H9 (cell line): ENCODE results near the gene FOXL1. TPM values are rescaled to one million over a fixed set of nuclear protein-coding genes. Genes with fewer than 3 reads are reported as not detected.

ENCODE experiments used
- DNase-seq: peaks from one replicate; pipeline ENCODE4 v3.0.0-alpha.2; 2017
- H2AFZ ChIP-seq: one replicate; pipeline ENCODE4 v1.6.1; 2013; ENCODE audit warnings: mild to moderate bottlenecking, low read length, control low read depth, moderate library complexity
- H2AK5ac ChIP-seq: 2 replicates; pipeline ENCODE4 v1.6.1; 2013; ENCODE audit warnings: low read length, control low read depth, mixed read lengths; ENCODE audit not compliant: insufficient read length
- H2BK120ac ChIP-seq: one replicate; pipeline ENCODE4 v1.6.1; 2013; ENCODE audit warnings: low read depth, mild to moderate bottlenecking, low read length, control low read depth, inconsistent platforms; ENCODE audit not compliant: poor library complexity, severe bottlenecking
- H2BK12ac ChIP-seq: 2 replicates; pipeline ENCODE4 v1.6.1; 2013; ENCODE audit warnings: low read length, control low read depth, mixed read lengths, low read depth; ENCODE audit not compliant: insufficient read length
- H2BK15ac ChIP-seq: 2 replicates; pipeline ENCODE4 v1.6.1; 2013; ENCODE audit warnings: low read depth, low read length, control low read depth
- H2BK20ac ChIP-seq: one replicate; pipeline ENCODE4 v1.6.1; 2013; ENCODE audit warnings: low read depth, mild to moderate bottlenecking, low read length, control low read depth, inconsistent platforms; ENCODE audit not compliant: poor library complexity, severe bottlenecking
- H2BK5ac ChIP-seq: 2 replicates; pipeline ENCODE4 v1.6.1; 2013; ENCODE audit warnings: low read length, control low read depth, mixed read lengths; ENCODE audit not compliant: insufficient read length
- H3K14ac ChIP-seq: 2 replicates; pipeline ENCODE4 v1.6.1; 2013; ENCODE audit warnings: low read length, control low read depth; ENCODE audit not compliant: insufficient read depth
- H3K18ac ChIP-seq: 2 replicates; pipeline ENCODE4 v1.6.1; 2013; ENCODE audit warnings: low read depth, mild to moderate bottlenecking, mixed read lengths, low read length, control low read depth; ENCODE audit not compliant: insufficient read length
- H3K23ac ChIP-seq: 2 replicates; pipeline ENCODE4 v1.6.1; 2013; ENCODE audit warnings: low read length, control low read depth, mixed read lengths, low read depth; ENCODE audit not compliant: insufficient read length
- H3K23me2 ChIP-seq: 2 replicates; pipeline ENCODE4 v1.6.1; 2013; ENCODE audit warnings: low read depth, mild to moderate bottlenecking, mixed read lengths, low read length, control low read depth; ENCODE audit not compliant: insufficient read length, poor library complexity, severe bottlenecking
- H3K27ac ChIP-seq: 2 replicates; pipeline ENCODE4 v1.5.1; 2013; ENCODE audit warnings: low read length, control low read depth, mixed read lengths, low read depth; ENCODE audit not compliant: insufficient read length
- H3K27me3 ChIP-seq: 2 replicates; pipeline ENCODE4 v1.6.1; 2013; ENCODE audit warnings: low read length, control low read depth, inconsistent platforms; ENCODE audit not compliant: insufficient read depth
- H3K4ac ChIP-seq: 2 replicates; pipeline ENCODE4 v1.6.1; 2013; ENCODE audit warnings: low read depth, mild to moderate bottlenecking, control low read depth, inconsistent platforms, low read length, moderate library complexity
- H3K4me1 ChIP-seq: 2 replicates; pipeline ENCODE4 v1.6.1; 2013; ENCODE audit warnings: low read length, control low read depth, inconsistent platforms; ENCODE audit not compliant: insufficient read depth
- H3K4me2 ChIP-seq: 2 replicates; pipeline ENCODE4 v1.6.1; 2013; ENCODE audit warnings: low read length, control low read depth, mixed read lengths; ENCODE audit not compliant: insufficient read length, insufficient read depth
- H3K56ac ChIP-seq: 2 replicates; pipeline ENCODE4 v1.6.1; 2013; ENCODE audit warnings: low read depth, mild to moderate bottlenecking, mixed read lengths, low read length, control low read depth; ENCODE audit not compliant: insufficient read length
- H3K79me1 ChIP-seq: 2 replicates; pipeline ENCODE4 v1.6.1; 2013; ENCODE audit warnings: low read depth, mild to moderate bottlenecking, moderate library complexity, low read length, control low read depth, inconsistent platforms; ENCODE audit not compliant: insufficient read depth, poor library complexity, severe bottlenecking
- H3K79me2 ChIP-seq: 2 replicates; pipeline ENCODE4 v1.6.1; 2013; ENCODE audit warnings: low read length, control low read depth, inconsistent platforms; ENCODE audit not compliant: insufficient read depth
- H3K9ac ChIP-seq: 2 replicates; pipeline ENCODE4 v1.6.1; 2013; ENCODE audit warnings: low read length, control low read depth, mixed read lengths; ENCODE audit not compliant: insufficient read length; ENCODE audit errors: extremely low read depth
- H3K9me3 ChIP-seq: one replicate; pipeline ENCODE4 v1.6.1; 2013; ENCODE audit warnings: low read depth, low read length, inconsistent platforms; ENCODE audit not compliant: control insufficient read depth
- H3T11ph ChIP-seq: one replicate; pipeline ENCODE4 v1.6.1; 2013; ENCODE audit warnings: mild to moderate bottlenecking, low read length, control low read depth, inconsistent platforms
- H4K20me1 ChIP-seq: one replicate; pipeline ENCODE4 v1.6.1; 2013; ENCODE audit not compliant: control insufficient read depth, insufficient read length, insufficient read depth
- H4K5ac ChIP-seq: 2 replicates; pipeline ENCODE4 v1.6.1; 2013; ENCODE audit warnings: low read depth, mild to moderate bottlenecking, mixed read lengths, low read length, control low read depth; ENCODE audit not compliant: insufficient read length
- H4K8ac ChIP-seq: replicated peaks from 2 replicates; pipeline ENCODE4 v1.6.1; 2013; ENCODE audit warnings: low read length, control low read depth, mixed read lengths, low read depth; ENCODE audit not compliant: insufficient read length
- H4K91ac ChIP-seq: 2 replicates; pipeline ENCODE4 v1.6.1; 2013; ENCODE audit warnings: low read depth, mild to moderate bottlenecking, moderate library complexity, mixed read lengths, low read length, control low read depth; ENCODE audit not compliant: insufficient read length
- H3K27ac Mint-ChIP-seq, 3 experiments: 2 replicates in 2 of 3; 3 replicates in 1 of 3; pipeline ENCODE4 v1.8.0; 2020 to 2021; ENCODE audit warnings: mixed read lengths in 3 of 3, mild to moderate bottlenecking in 1 of 3, moderate library complexity in 1 of 3
- H3K27me3 Mint-ChIP-seq: 2 replicates; pipeline ENCODE4 v1.8.0; 2021; ENCODE audit warnings: low read depth, mild to moderate bottlenecking, moderate library complexity, mixed read lengths
- H3K36me3 Mint-ChIP-seq, 3 experiments: 2 replicates in 2 of 3; 3 replicates in 1 of 3; pipeline ENCODE4 v1.8.0; 2020 to 2021; ENCODE audit warnings: low read depth in 3 of 3, mixed read lengths in 3 of 3; ENCODE audit not compliant: insufficient read depth in 1 of 3
- H3K4me1 Mint-ChIP-seq, 2 experiments: 2 replicates each; pipeline ENCODE4 v1.8.0; 2020; ENCODE audit warnings: mixed read lengths in 2 of 2
- H3K4me3 Mint-ChIP-seq, 2 experiments: 2 replicates in 1 of 2; 3 replicates in 1 of 2; pipeline ENCODE4 v1.8.0; 2020 to 2021; ENCODE audit warnings: mild to moderate bottlenecking in 2 of 2, mixed read lengths in 2 of 2, moderate library complexity in 1 of 2
- H3K9me3 Mint-ChIP-seq, 2 experiments: 2 replicates in 1 of 2; 3 replicates in 1 of 2; pipeline ENCODE4 v1.8.0; 2020; ENCODE audit warnings: mild to moderate bottlenecking in 2 of 2, mixed read lengths in 2 of 2, moderate library complexity in 1 of 2
- CTCF ChIP-seq: fragments of 200-600 bp; sonication (generic); conservative IDR thresholded peaks from 3 replicates; pipeline ENCODE4 v1.8.0; 2021; ENCODE audit warnings: antibody characterized with exemption, mild to moderate bottlenecking
- WGBS: extraction: QIAGEN DNeasy Blood & Tissue Kit; methylation state at CpG from one replicate; pipeline ENCODE4 v1.1.7; 2013; ENCODE audit warnings: missing lambda C conversion rate, low lambda C conversion rate, mixed read lengths; ENCODE audit not compliant: insufficient read length; ENCODE audit errors: extremely low coverage; 5-methylcytosine and 5-hydroxymethylcytosine counted together
- total RNA-seq: library from RNA; stranded (reverse); gene quantifications from 2 replicates; pipeline ENCODE4 v1.2.1, GENCODE V29; 2021

The FOXL1 gene
- total RNA-seq, 1 experiment from 2014 or later = 0.09 TPM

GRCh38 chr16:86625821-86626220 is 47.5 kb downstream of the FOXL1 start:
- Mint-ChIP-seq H3K4me3 (no peak overlapping the region), H3K36me3 (no peaks in the 10 kb centered on the region; a peak in 1 of 7 replicates), H3K9me3 (no peaks in the 10 kb centered on the region), H3K27me3 (peaks cover 15% of the 10 kb centered on the region), H3K4me1 (no peaks in the 10 kb centered on the region), H3K27ac (no peak overlapping the region)
- H2AK5ac ChIP-seq = no peak overlapping the region
- no peak for TF ChIP-seq CTCF
- no peaks in the 10 kb centered on the region for H3K79me2 ChIP-seq
- no peak overlapping the region for H3K56ac ChIP-seq
- H3K23ac ChIP-seq = no peak overlapping the region
- H3K9ac ChIP-seq = no peak overlapping the region
- no peak overlapping the region for H3K4me2 ChIP-seq
- H3K79me1 ChIP-seq = no peaks in the 10 kb centered on the region
- no peak overlapping the region for H4K8ac ChIP-seq
- H3K9me3 ChIP-seq = no peaks in the 10 kb centered on the region
- H3K27ac ChIP-seq = no peak overlapping the region
- no peak for DNase-seq
- H3K27me3 ChIP-seq = no peaks in the 10 kb centered on the region
- no peak overlapping the region for H3T11ph ChIP-seq
- H3K18ac ChIP-seq = no peak overlapping the region
- no peaks in the 10 kb centered on the region for H4K20me1 ChIP-seq
- no peaks in the 10 kb centered on the region for H3K4me1 ChIP-seq
- no peaks in the 10 kb centered on the region for H3K23me2 ChIP-seq
- no peak overlapping the region for H3K4ac ChIP-seq
- no peak overlapping the region for H2BK5ac ChIP-seq
- WGBS = no CpG with 5 or more reads among the region's 7 CpGs
- no peak overlapping the region for H4K91ac ChIP-seq
- no peak overlapping the region for H2BK120ac ChIP-seq
- H2BK20ac ChIP-seq = no peak overlapping the region
- no peak overlapping the region for H4K5ac ChIP-seq
- no peak overlapping the region for H2AFZ ChIP-seq
- H2BK15ac ChIP-seq = no peak overlapping the region
- no peak overlapping the region for H2BK12ac ChIP-seq
- no peak overlapping the region for H3K14ac ChIP-seq
